IMR-90 (cell line): Measurements from ENCODE around the gene ARHGEF1. TPM values are rescaled to one million over a fixed set of nuclear protein-coding genes. Genes with fewer than 3 reads are reported as not detected.

Experiments used
- ATAC-seq: fragments of 200-7000 bp; cut with Tn5 transposase; 2 replicates; pipeline ENCODE4 v1.9.1; 2020; ENCODE audit warnings: low read depth, mild to moderate bottlenecking, moderate library complexity
- BruUV-seq: library from RNA; stranded (reverse); fragments of 400-500 nt; replicated peaks from 2 replicates; lab custom pipeline; 2021; lab: Mats Ljungman, UMichigan
- CTCF ChIA-PET: fragments of 300-600 bp; formaldehyde crosslinking; extraction: SDS; loops from one replicate; lab custom pipeline; 2021; ENCODE audit warnings: antibody characterized with exemption; lab: Yijun Ruan, JAX
- POLR2A ChIA-PET: fragments of 300-600 bp; sonication (Branson Sonifier 250); formaldehyde crosslinking; loops from one replicate; lab custom pipeline; 2022; ENCODE audit warnings: antibody characterized with exemption; ENCODE audit not compliant: unreplicated experiment; lab: Charles Lee
- DNase-seq: peaks from one replicate; pipeline ENCODE4 v3.0.0; 2013
- H2AFZ ChIP-seq: replicated peaks from 2 replicates; pipeline ENCODE3; 2013; ENCODE audit warnings: low read length, mild to moderate bottlenecking; ENCODE audit not compliant: poor library complexity
- H2AK5ac ChIP-seq: 2 replicates; pipeline ENCODE4 v1.6.1; 2013; ENCODE audit warnings: low read depth, low read length, inconsistent platforms
- H2AK9ac ChIP-seq: replicated peaks from 2 replicates; pipeline ENCODE3; 2013; ENCODE audit warnings: mild to moderate bottlenecking, low read depth, low read length, moderate library complexity; ENCODE audit not compliant: poor library complexity
- H2BK120ac ChIP-seq: 2 replicates; pipeline ENCODE4 v1.6.1; 2013; ENCODE audit warnings: low read depth, low read length, inconsistent platforms
- H2BK15ac ChIP-seq: 3 replicates; pipeline ENCODE4 v1.6.1; 2013; ENCODE audit warnings: low read depth, low read length, inconsistent platforms
- H2BK20ac ChIP-seq: 2 replicates; pipeline ENCODE4 v1.6.1; 2013; ENCODE audit warnings: low read depth, mild to moderate bottlenecking, inconsistent platforms, low read length, moderate library complexity
- H2BK5ac ChIP-seq: 2 replicates; pipeline ENCODE4 v1.6.1; 2013; ENCODE audit warnings: mild to moderate bottlenecking, low read depth, low read length, inconsistent platforms; ENCODE audit not compliant: poor library complexity, severe bottlenecking
- H3K14ac ChIP-seq: replicated peaks from 2 replicates; pipeline ENCODE4 v1.6.1; 2013; ENCODE audit warnings: low read depth, low read length, inconsistent platforms
- H3K18ac ChIP-seq: 2 replicates; pipeline ENCODE4 v1.6.1; 2013; ENCODE audit warnings: low read depth, low read length, control low read depth
- H3K23ac ChIP-seq: 2 replicates; pipeline ENCODE4 v1.6.1; 2013; ENCODE audit warnings: low read depth, low read length, inconsistent platforms
- H3K27ac ChIP-seq: 2 replicates; pipeline ENCODE4 v1.5.1; 2013; ENCODE audit warnings: mild to moderate bottlenecking, control low read depth, low read length; ENCODE audit not compliant: insufficient read depth
- H3K27me3 ChIP-seq: 2 replicates; pipeline ENCODE4 v1.6.1; 2013; ENCODE audit warnings: low read length; ENCODE audit not compliant: control insufficient read depth, insufficient read depth
- H3K36me3 ChIP-seq: 2 replicates; pipeline ENCODE4 v1.6.1; 2013; ENCODE audit warnings: low read length, mixed read lengths; ENCODE audit not compliant: control insufficient read depth, insufficient read depth
- H3K4ac ChIP-seq: 2 replicates; pipeline ENCODE4 v1.6.1; 2013; ENCODE audit warnings: low read depth, low read length, inconsistent platforms
- H3K4me1 ChIP-seq: 2 replicates; pipeline ENCODE4 v1.6.1; 2013; ENCODE audit warnings: low read length, mixed read lengths; ENCODE audit not compliant: control insufficient read depth, insufficient read depth
- H3K4me2 ChIP-seq: 2 replicates; pipeline ENCODE4 v1.6.1; 2013; ENCODE audit warnings: low read depth, mild to moderate bottlenecking, control low read depth, low read length, moderate library complexity
- H3K4me3 ChIP-seq: 2 replicates; pipeline ENCODE4 v1.5.1; 2013; ENCODE audit warnings: low read depth, mild to moderate bottlenecking, control low read depth, low read length, moderate library complexity; ENCODE audit not compliant: insufficient read depth
- H3K56ac ChIP-seq: 2 replicates; pipeline ENCODE4 v1.6.1; 2013; ENCODE audit warnings: low read length, inconsistent platforms; ENCODE audit not compliant: insufficient read depth; ENCODE audit errors: extremely low read depth
- H3K79me1 ChIP-seq, 2 experiments: 2 replicates each; pipeline ENCODE4 v1.6.1; 2013; ENCODE audit warnings: low read length in 2 of 2, inconsistent platforms in 1 of 2, low read depth in 1 of 2
- H3K9ac ChIP-seq: 2 replicates; pipeline ENCODE4 v1.6.1; 2013; ENCODE audit warnings: low read depth, low read length, control low read depth
- H3K9me1 ChIP-seq: 2 replicates; pipeline ENCODE4 v1.6.1; 2013; ENCODE audit warnings: low read length, inconsistent platforms; ENCODE audit not compliant: insufficient read depth
- H3K9me3 ChIP-seq: 2 replicates; pipeline ENCODE4 v1.6.1; 2013; ENCODE audit warnings: low read length; ENCODE audit not compliant: control insufficient read depth, insufficient read depth
- H4K20me1 ChIP-seq: 2 replicates; pipeline ENCODE4 v1.6.1; 2013; ENCODE audit warnings: low read length, inconsistent platforms; ENCODE audit not compliant: insufficient read depth
- H4K5ac ChIP-seq: 2 replicates; pipeline ENCODE4 v1.6.1; 2013; ENCODE audit warnings: mild to moderate bottlenecking, low read depth, low read length, control low read depth
- H4K8ac ChIP-seq, 2 experiments: 2 replicates each; pipeline ENCODE4 v1.6.1; 2013; ENCODE audit warnings: low read depth in 2 of 2, low read length in 2 of 2, control low read depth in 1 of 2, inconsistent platforms in 1 of 2
- H4K91ac ChIP-seq: 2 replicates; pipeline ENCODE4 v1.6.1; 2013; ENCODE audit warnings: low read depth, low read length, inconsistent platforms; ENCODE audit not compliant: insufficient read depth
- CEBPB ChIP-seq: IDR thresholded peaks from 2 replicates; pipeline ENCODE4 v1.6.1; 2012; ENCODE audit warnings: low read depth, low read length, improper control_type of control experiment
- CHD1 ChIP-seq: IDR thresholded peaks from 2 replicates; pipeline ENCODE4 v1.6.1; 2012; ENCODE audit warnings: low read depth, low read length, improper control_type of control experiment
- FOS ChIP-seq: fragments of 150-350 bp; IDR thresholded peaks from 2 replicates; pipeline ENCODE4 v1.6.1; 2016; ENCODE audit warnings: low read depth, low read length
- MAFK ChIP-seq: IDR thresholded peaks from 2 replicates; pipeline ENCODE4 v1.6.1; 2012; ENCODE audit warnings: low read depth, low read length, improper control_type of control experiment
- MXI1 ChIP-seq: IDR thresholded peaks from 2 replicates; pipeline ENCODE4 v1.6.1; 2012; ENCODE audit warnings: low read depth, mild to moderate bottlenecking, low read length, moderate library complexity, borderline replicate concordance
- NFE2L2 ChIP-seq: fragments of 150-350 bp; IDR thresholded peaks from 2 replicates; pipeline ENCODE4 v1.6.1; 2016; ENCODE audit warnings: low read depth, mild to moderate bottlenecking, low read length
- POLR2A ChIP-seq: IDR thresholded peaks from 2 replicates; pipeline ENCODE4 v1.6.1; 2012; ENCODE audit warnings: mild to moderate bottlenecking, low read depth, low read length
- RAD21 ChIP-seq: IDR thresholded peaks from 2 replicates; pipeline ENCODE4 v1.6.1; 2012; ENCODE audit warnings: low read length, improper control_type of control experiment
- RCOR1 ChIP-seq: IDR thresholded peaks from 2 replicates; pipeline ENCODE4 v1.6.1; 2012; ENCODE audit warnings: mild to moderate bottlenecking, low read length, improper control_type of control experiment; ENCODE audit not compliant: insufficient replicate concordance
- RFX5 ChIP-seq: IDR thresholded peaks from 2 replicates; pipeline ENCODE4 v1.8.0; 2012; ENCODE audit warnings: low read depth, mild to moderate bottlenecking, low read length, moderate library complexity
- SMC3 ChIP-seq: fragments of 150-350 bp; IDR thresholded peaks from 2 replicates; pipeline ENCODE4 v1.6.1; 2016; ENCODE audit warnings: low read depth, mild to moderate bottlenecking, antibody characterized with exemption, low read length, moderate library complexity
- WGBS, 2 experiments: methylation state at CpG; one replicate each; pipeline versions ENCODE4 v1.1.5 to v1.1.7; 2013; ENCODE audit warnings: missing lambda C conversion rate in 2 of 2; ENCODE audit not compliant: insufficient read length in 1 of 2; ENCODE audit errors: extremely low coverage in 2 of 2; 5-methylcytosine and 5-hydroxymethylcytosine counted together
- dilution Hi-C: fragments of 300-500 bp; cut with HindIII; formaldehyde crosslinking; loops from one replicate; pipeline ENCODE4 v1.14.3; 2018; ENCODE audit warnings: low sequenced_read_pairs; ENCODE audit not compliant: unreplicated experiment
- in situ Hi-C: fragments of 300-500 bp; cut with MboI; formaldehyde crosslinking; loops from 3 replicates; pipeline ENCODE4 v1.14.3; 2019; ENCODE audit warnings: low sequenced_read_pairs, inconsistent platforms, mixed read lengths
- intact Hi-C: fragments of 100-400 bp; cut with micrococcal nuclease; formaldehyde crosslinking; loops from 2 replicates; pipeline ENCODE4 v1.10.0; 2022
- polyA plus RNA-seq, 3 experiments: library from polyadenylated mRNA; depleted of rRNA; stranded (reverse); fragments of >200 nt; gene quantifications; 2 replicates each; pipeline ENCODE4 v1.2.3, GENCODE V29; 2012; ENCODE audit warnings: low replicate concordance in 1 of 3
- total RNA-seq: library from RNA; depleted of rRNA; stranded (reverse); fragments of >200 nt; gene quantifications from 2 replicates; pipeline ENCODE4 v1.2.3, GENCODE V29; 2012
- TF ChIP-seq, protein P1 (sequence below): conservative IDR thresholded peaks from 2 replicates; pipeline ENCODE4 v1.5.1; 2012; ENCODE audit warnings: mild to moderate bottlenecking, low read depth, low read length, improper control_type of control experiment
- TF ChIP-seq, protein P2 (sequence below): fragments of 150-350 bp; IDR thresholded peaks from 2 replicates; pipeline ENCODE4 v1.6.1; 2017; ENCODE audit warnings: mild to moderate bottlenecking, antibody characterized with exemption, low read length, low read depth
- TF ChIP-seq, protein P3 (sequence below): fragments of 150-350 bp; IDR thresholded peaks from 2 replicates; pipeline ENCODE4 v1.6.1; 2016; ENCODE audit warnings: low read depth, mild to moderate bottlenecking, low read length, moderate library complexity, borderline replicate concordance

Gene ARHGEF1
- total and polyA plus RNA-seq, 2 of the 4 experiments (the other 2 are of a cell fraction) = 11.5 to 47.1 TPM

DNA sequence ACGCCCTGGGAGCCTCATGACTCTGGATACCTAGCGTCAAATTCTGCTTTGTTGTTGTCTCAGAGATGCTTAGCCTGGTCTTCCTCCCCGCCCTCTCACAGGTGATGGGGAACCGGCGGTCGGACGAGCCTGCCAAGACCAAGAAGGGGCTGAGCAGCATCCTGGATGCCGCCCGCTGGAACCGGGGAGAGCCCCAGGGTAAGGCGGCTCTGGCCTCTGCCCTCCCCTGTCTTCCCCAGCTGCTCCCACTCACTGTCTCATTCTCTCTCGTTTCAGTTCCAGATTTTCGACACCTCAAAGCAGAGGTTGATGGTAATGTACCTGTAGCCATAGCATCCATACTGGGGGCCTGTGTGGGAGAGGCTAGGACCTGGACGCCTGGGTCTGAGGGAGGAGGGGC, 11.4 kb downstream of the ARHGEF1 start:
- no peak overlapping the region for H2BK5ac ChIP-seq
- H4K20me1 ChIP-seq = peaks cover 12% of the 10 kb centered on the region
- H3K79me1 ChIP-seq = peaks cover 9 to 15% of the 10 kb centered on the region in 2 experiments
- H3K23ac ChIP-seq = no peak overlapping the region
- no peak overlapping the region for H2BK120ac ChIP-seq
- no peaks in the 10 kb centered on the region for H3K9me3 ChIP-seq
- H3K4ac ChIP-seq = no peak overlapping the region
- H2AFZ ChIP-seq = no peak overlapping the region
- DNase-seq (no peak), ATAC-seq (no peak)
- H4K8ac ChIP-seq = no peak overlapping the region
- H3K56ac ChIP-seq = no peak overlapping the region
- no peak overlapping the region for H3K4me2 ChIP-seq
- H4K5ac ChIP-seq = no peak overlapping the region
- whole genome bisulfite sequencing, 2 experiments = 91% methylated on average over 9 of the region's 14 CpGs; no CpG with 5 or more reads in 1 of the 2 experiments
- BruUV-seq = no TSS peak
- no peak overlapping the region for H3K14ac ChIP-seq
- H2BK20ac ChIP-seq = no peak overlapping the region
- POLR2A ChIA-PET = no interaction called here
- H3K9ac ChIP-seq = no peak overlapping the region
- H3K36me3 ChIP-seq = peaks cover 59% of the 10 kb centered on the region
- H2BK15ac ChIP-seq = no peak overlapping the region
- dilution Hi-C loops = no loop called here
- no peak overlapping the region for H4K91ac ChIP-seq
- intact Hi-C loops = no loop called here
- no peak overlapping the region for H3K4me3 ChIP-seq
- no peaks in the 10 kb centered on the region for H3K9me1 ChIP-seq
- CTCF ChIA-PET = no interaction called here
- H3K27ac ChIP-seq = no peak overlapping the region
- H2AK5ac ChIP-seq = no peak overlapping the region
- H3K27me3 ChIP-seq = no peaks in the 10 kb centered on the region
- H3K18ac ChIP-seq = no peak overlapping the region
- H3K4me1 ChIP-seq = no peaks in the 10 kb centered on the region
- H2AK9ac ChIP-seq = no peak overlapping the region
- in situ Hi-C loops = no loop called here
- TF ChIP-seq RAD21 (no peak), MXI1 (no peak), FOS (no peak), RCOR1 (no peak), RFX5 (no peak), POLR2A (no peak), NFE2L2 (no peak), MAFK (no peak), CEBPB (no peak), CHD1 (no peak), SMC3 (no peak)
- TF ChIP-seq, protein P1, sequence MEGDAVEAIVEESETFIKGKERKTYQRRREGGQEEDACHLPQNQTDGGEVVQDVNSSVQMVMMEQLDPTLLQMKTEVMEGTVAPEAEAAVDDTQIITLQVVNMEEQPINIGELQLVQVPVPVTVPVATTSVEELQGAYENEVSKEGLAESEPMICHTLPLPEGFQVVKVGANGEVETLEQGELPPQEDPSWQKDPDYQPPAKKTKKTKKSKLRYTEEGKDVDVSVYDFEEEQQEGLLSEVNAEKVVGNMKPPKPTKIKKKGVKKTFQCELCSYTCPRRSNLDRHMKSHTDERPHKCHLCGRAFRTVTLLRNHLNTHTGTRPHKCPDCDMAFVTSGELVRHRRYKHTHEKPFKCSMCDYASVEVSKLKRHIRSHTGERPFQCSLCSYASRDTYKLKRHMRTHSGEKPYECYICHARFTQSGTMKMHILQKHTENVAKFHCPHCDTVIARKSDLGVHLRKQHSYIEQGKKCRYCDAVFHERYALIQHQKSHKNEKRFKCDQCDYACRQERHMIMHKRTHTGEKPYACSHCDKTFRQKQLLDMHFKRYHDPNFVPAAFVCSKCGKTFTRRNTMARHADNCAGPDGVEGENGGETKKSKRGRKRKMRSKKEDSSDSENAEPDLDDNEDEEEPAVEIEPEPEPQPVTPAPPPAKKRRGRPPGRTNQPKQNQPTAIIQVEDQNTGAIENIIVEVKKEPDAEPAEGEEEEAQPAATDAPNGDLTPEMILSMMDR = no peak
- TF ChIP-seq, protein P2, sequence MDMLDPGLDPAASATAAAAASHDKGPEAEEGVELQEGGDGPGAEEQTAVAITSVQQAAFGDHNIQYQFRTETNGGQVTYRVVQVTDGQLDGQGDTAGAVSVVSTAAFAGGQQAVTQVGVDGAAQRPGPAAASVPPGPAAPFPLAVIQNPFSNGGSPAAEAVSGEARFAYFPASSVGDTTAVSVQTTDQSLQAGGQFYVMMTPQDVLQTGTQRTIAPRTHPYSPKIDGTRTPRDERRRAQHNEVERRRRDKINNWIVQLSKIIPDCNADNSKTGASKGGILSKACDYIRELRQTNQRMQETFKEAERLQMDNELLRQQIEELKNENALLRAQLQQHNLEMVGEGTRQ = no peak
- TF ChIP-seq, protein P3, sequence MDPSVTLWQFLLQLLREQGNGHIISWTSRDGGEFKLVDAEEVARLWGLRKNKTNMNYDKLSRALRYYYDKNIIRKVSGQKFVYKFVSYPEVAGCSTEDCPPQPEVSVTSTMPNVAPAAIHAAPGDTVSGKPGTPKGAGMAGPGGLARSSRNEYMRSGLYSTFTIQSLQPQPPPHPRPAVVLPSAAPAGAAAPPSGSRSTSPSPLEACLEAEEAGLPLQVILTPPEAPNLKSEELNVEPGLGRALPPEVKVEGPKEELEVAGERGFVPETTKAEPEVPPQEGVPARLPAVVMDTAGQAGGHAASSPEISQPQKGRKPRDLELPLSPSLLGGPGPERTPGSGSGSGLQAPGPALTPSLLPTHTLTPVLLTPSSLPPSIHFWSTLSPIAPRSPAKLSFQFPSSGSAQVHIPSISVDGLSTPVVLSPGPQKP = no peak
